ENCODE data around the gene FOXN4.

FOXN4 gene

DNA sequence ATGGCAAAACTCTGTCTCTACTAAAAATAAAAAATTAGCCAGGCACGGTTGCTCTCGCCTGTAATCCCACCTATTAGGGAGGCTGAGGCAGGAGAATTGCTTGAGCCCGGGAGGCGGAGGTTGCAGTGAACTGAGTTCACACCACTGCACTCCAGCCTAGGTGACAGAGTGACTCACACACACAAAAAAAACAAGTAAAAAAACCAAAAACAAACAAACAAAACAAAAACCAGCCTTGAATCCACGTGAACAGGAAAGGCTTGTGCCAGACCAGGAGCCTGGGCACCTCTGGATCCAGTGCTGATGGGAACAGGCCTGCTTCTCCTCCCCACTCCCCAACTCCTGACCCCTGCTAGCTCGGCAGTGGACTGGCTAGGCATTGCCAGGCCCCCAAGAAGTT, 3.5 kb downstream of the FOXN4 start:
- no peaks in the 10 kb centered on the region for H3K36me3 ChIP-seq (replicated peaks in 1 of 2; ENCODE audit: control insufficient read depth in 2 of 2, insufficient read depth in 2 of 2, low read length in 2 of 2)
- no peak overlapping the region for H2BK15ac ChIP-seq (ENCODE audit: low read length)
- no peak overlapping the region for H3K4ac ChIP-seq (ENCODE audit: low read length)
- no peak overlapping the region for H2BK5ac ChIP-seq (ENCODE audit: low read length)
- H2BK120ac ChIP-seq (ENCODE audit: low read depth, low read length): no peak overlapping the region
- no peaks in the 10 kb centered on the region for H3K9me3 ChIP-seq (replicated peaks in 1 of 2; ENCODE audit: control insufficient read depth in 2 of 2, insufficient read depth in 1 of 2, low read depth in 1 of 2, low read length in 2 of 2)
- no peak overlapping the region for H3K4me3 ChIP-seq (ENCODE audit: low read length in 2 of 2)
- whole genome bisulfite sequencing, 2 donors (ENCODE audit: extremely low coverage in 2 of 2, insufficient read length in 2 of 2, insufficient replicate concordance in 1 of 2): no CpG with 5 or more reads among the region's 6 CpGs
- no peak overlapping the region for H2AK5ac ChIP-seq (ENCODE audit: low read depth, low read length)
- H3K27me3 ChIP-seq (ENCODE audit: control insufficient read depth in 3 of 3, insufficient read depth in 3 of 3, low read depth in 1 of 3, low read length in 3 of 3): peaks cover 9 to 81% (median 35%) of the 10 kb centered on the region in 3 experiments
- DNase-seq (ENCODE audit: low spot score): no peak
- no peak overlapping the region for H3K27ac ChIP-seq (replicated peaks; ENCODE audit: low read length)
- H4K91ac ChIP-seq (ENCODE audit: low read depth, low read length, poor library complexity): no peak overlapping the region
- H3K14ac ChIP-seq (ENCODE audit: low read length): no peak overlapping the region
- no peak overlapping the region for H3K9ac ChIP-seq (ENCODE audit: low read depth, low read length, poor library complexity)
- peaks cover 0 to 9% of the 10 kb centered on the region in 2 donors for H3K4me1 ChIP-seq (ENCODE audit: control insufficient read depth in 2 of 2, insufficient read depth in 1 of 2, low read depth in 1 of 2, low read length in 2 of 2)
- H2AFZ ChIP-seq (ENCODE audit: low read length): no peak overlapping the region
- no peak overlapping the region for H2BK12ac ChIP-seq (ENCODE audit: low read length)
- no peak overlapping the region for H3K23ac ChIP-seq (ENCODE audit: low read depth, low read length, poor library complexity)
- H3K79me1 ChIP-seq (ENCODE audit: low read depth, low read length): no peaks in the 10 kb centered on the region
- no peak overlapping the region for H3K4me2 ChIP-seq (ENCODE audit: insufficient read depth, low read length, poor library complexity, severe bottlenecking)
- no peak overlapping the region for H4K8ac ChIP-seq (ENCODE audit: low read depth, low read length)
- no peak overlapping the region for H3K18ac ChIP-seq (ENCODE audit: low read length)

DNA sequence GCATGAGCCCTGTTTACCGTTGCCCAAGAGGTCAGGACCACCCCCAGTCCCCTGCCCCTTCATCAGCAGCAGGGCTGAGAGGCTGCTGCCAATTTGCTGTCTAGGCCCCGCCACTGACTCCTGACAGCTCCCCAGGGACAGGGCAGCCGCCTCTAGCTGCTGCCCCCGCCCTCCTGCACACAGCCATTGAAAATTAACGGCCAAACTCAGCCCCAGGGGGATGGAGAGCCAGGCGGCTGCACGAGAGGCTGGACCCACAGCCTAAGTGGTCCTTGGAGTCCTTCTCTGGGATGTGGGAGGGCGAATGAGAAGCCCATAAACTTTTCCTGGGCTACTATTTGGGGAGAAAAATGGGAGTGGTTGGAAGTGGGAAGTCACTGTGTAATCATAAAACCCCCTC, 4.6 kb downstream of the FOXN4 start:
- peaks cover 3 to 72% (median 26%) of the 10 kb centered on the region in 3 experiments for H3K27me3 ChIP-seq (ENCODE audit: control insufficient read depth in 3 of 3, insufficient read depth in 3 of 3, low read depth in 1 of 3, low read length in 3 of 3)
- no peak overlapping the region for H3K4ac ChIP-seq (ENCODE audit: low read length)
- no peak overlapping the region for H3K23ac ChIP-seq (ENCODE audit: low read depth, low read length, poor library complexity)
- peaks cover 0 to 4% of the 10 kb centered on the region in 2 donors for H3K4me1 ChIP-seq (ENCODE audit: control insufficient read depth in 2 of 2, insufficient read depth in 1 of 2, low read depth in 1 of 2, low read length in 2 of 2)
- H3K4me3 ChIP-seq (ENCODE audit: low read length in 2 of 2): no peak overlapping the region
- no peak overlapping the region for H2BK15ac ChIP-seq (ENCODE audit: low read length)
- H3K79me1 ChIP-seq (ENCODE audit: low read depth, low read length): no peaks in the 10 kb centered on the region
- H3K4me2 ChIP-seq (ENCODE audit: insufficient read depth, low read length, poor library complexity, severe bottlenecking): no peak overlapping the region
- H3K27ac ChIP-seq (replicated peaks; ENCODE audit: low read length): no peak overlapping the region
- no peak overlapping the region for H3K18ac ChIP-seq (ENCODE audit: low read length)
- no peak overlapping the region for H2AFZ ChIP-seq (ENCODE audit: low read length)
- H2BK5ac ChIP-seq (ENCODE audit: low read length): no peak overlapping the region
- no peak overlapping the region for H4K8ac ChIP-seq (ENCODE audit: low read depth, low read length)
- H4K91ac ChIP-seq (ENCODE audit: low read depth, low read length, poor library complexity): no peak overlapping the region
- peak overlapping the region; percentile 61 for H2AK5ac ChIP-seq (ENCODE audit: low read depth, low read length)
- DNase-seq (ENCODE audit: low spot score): no peak
- H2BK120ac ChIP-seq (ENCODE audit: low read depth, low read length): no peak overlapping the region
- no CpG with 5 or more reads among the region's 8 CpGs for WGBS, 2 donors (ENCODE audit: extremely low coverage in 2 of 2, insufficient read length in 2 of 2, insufficient replicate concordance in 1 of 2)
- H3K9me3 ChIP-seq (replicated peaks in 1 of 2; ENCODE audit: control insufficient read depth in 2 of 2, insufficient read depth in 1 of 2, low read depth in 1 of 2, low read length in 2 of 2): no peaks in the 10 kb centered on the region
- no peak overlapping the region for H3K14ac ChIP-seq (ENCODE audit: low read length)
- no peak overlapping the region for H2BK12ac ChIP-seq (ENCODE audit: low read length)
- H3K36me3 ChIP-seq (replicated peaks in 1 of 2; ENCODE audit: control insufficient read depth in 2 of 2, insufficient read depth in 2 of 2, low read length in 2 of 2): no peaks in the 10 kb centered on the region
- no peak overlapping the region for H3K9ac ChIP-seq (ENCODE audit: low read depth, low read length, poor library complexity)

DNA sequence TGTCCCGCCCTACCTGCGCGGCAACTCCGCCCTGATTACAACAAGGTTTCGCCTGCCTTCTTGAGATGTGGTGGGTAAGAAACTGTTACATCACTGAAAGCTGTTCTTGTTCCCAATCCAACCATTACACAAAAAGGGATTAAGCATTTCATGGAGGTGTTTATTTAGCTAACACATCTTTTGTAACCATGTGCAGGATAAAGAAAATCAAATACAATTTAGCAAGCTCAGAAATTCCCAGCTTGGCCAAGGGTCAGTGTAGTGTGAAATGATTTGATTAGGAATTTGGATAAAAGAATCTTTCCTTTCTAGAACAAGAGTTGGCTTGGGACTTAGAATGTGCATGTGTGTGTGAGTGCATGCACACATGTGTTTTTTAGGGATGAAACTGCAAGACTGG, 6.3 kb downstream of the FOXN4 start:
- Histone ChIP-seq H3K9me3 (replicated peaks in 1 of 2; ENCODE audit: control insufficient read depth in 2 of 2, insufficient read depth in 1 of 2, low read depth in 1 of 2, low read length in 2 of 2) (peaks cover 0 to 1% of the 10 kb centered on the region in 2 donors), H3K18ac (ENCODE audit: low read length) (no peak overlapping the region), H3K27ac (replicated peaks; ENCODE audit: low read length) (no peak overlapping the region), H3K79me1 (ENCODE audit: low read depth, low read length) (no peaks in the 10 kb centered on the region), H3K4me1 (ENCODE audit: control insufficient read depth in 2 of 2, insufficient read depth in 1 of 2, low read depth in 1 of 2, low read length in 2 of 2) (peaks cover 0 to 4% of the 10 kb centered on the region in 2 donors), H2AFZ (ENCODE audit: low read length) (no peak overlapping the region), H2BK15ac (ENCODE audit: low read length) (no peak overlapping the region), H3K14ac (ENCODE audit: low read length) (no peak overlapping the region), H2BK12ac (ENCODE audit: low read length) (no peak overlapping the region), H4K91ac (ENCODE audit: low read depth, low read length, poor library complexity) (no peak overlapping the region), H2BK5ac (ENCODE audit: low read length) (no peak overlapping the region), H3K4me3 (ENCODE audit: low read length in 2 of 2) (no peak overlapping the region), H3K4me2 (ENCODE audit: insufficient read depth, low read length, poor library complexity, severe bottlenecking) (no peak overlapping the region), H4K8ac (ENCODE audit: low read depth, low read length) (no peak overlapping the region), H3K9ac (ENCODE audit: low read depth, low read length, poor library complexity) (no peak overlapping the region), H3K36me3 (replicated peaks in 1 of 2; ENCODE audit: control insufficient read depth in 2 of 2, insufficient read depth in 2 of 2, low read length in 2 of 2) (no peaks in the 10 kb centered on the region), H2AK5ac (ENCODE audit: low read depth, low read length) (no peak overlapping the region), H3K4ac (ENCODE audit: low read length) (no peak overlapping the region), H3K23ac (ENCODE audit: low read depth, low read length, poor library complexity) (no peak overlapping the region), H2BK120ac (ENCODE audit: low read depth, low read length) (no peak overlapping the region), H3K27me3 (ENCODE audit: control insufficient read depth in 3 of 3, insufficient read depth in 3 of 3, low read depth in 1 of 3, low read length in 3 of 3) (peaks cover 1 to 57% (median 10%) of the 10 kb centered on the region in 3 experiments)
- DNase-seq (ENCODE audit: low spot score): no peak
- WGBS, 2 donors (ENCODE audit: extremely low coverage in 2 of 2, insufficient read length in 2 of 2, insufficient replicate concordance in 1 of 2): no CpG with 5 or more reads among the region's 5 CpGs

DNA sequence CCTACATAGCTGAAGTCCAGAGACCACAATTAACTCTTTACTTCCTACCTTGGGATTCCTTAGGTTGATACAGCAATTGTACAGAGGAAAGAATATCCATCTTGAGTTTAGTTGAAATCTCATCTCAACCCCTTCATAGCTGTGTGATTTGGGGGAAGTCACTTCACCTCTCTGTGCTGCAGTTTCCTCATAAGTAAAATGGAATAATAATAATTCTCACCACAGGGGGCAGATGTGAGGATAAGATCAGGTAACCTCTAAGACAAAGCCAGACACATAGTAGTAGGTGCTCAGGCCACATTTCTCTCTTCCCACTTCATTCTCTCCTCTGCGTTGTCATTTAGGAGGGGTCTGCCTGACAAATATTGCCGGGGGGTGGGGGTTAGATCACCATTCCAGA, 6.7 kb downstream of the FOXN4 start:
- Histone ChIP-seq H3K14ac (ENCODE audit: low read length) (no peak overlapping the region), H2BK15ac (ENCODE audit: low read length) (no peak overlapping the region), H3K27ac (replicated peaks; ENCODE audit: low read length) (no peak overlapping the region), H2BK120ac (ENCODE audit: low read depth, low read length) (no peak overlapping the region), H3K9ac (ENCODE audit: low read depth, low read length, poor library complexity) (no peak overlapping the region), H3K23ac (ENCODE audit: low read depth, low read length, poor library complexity) (no peak overlapping the region), H2BK5ac (ENCODE audit: low read length) (no peak overlapping the region), H3K18ac (ENCODE audit: low read length) (no peak overlapping the region), H4K8ac (ENCODE audit: low read depth, low read length) (no peak overlapping the region), H2AK5ac (ENCODE audit: low read depth, low read length) (no peak overlapping the region), H3K4me2 (ENCODE audit: insufficient read depth, low read length, poor library complexity, severe bottlenecking) (no peak overlapping the region), H4K91ac (ENCODE audit: low read depth, low read length, poor library complexity) (no peak overlapping the region), H2AFZ (ENCODE audit: low read length) (no peak overlapping the region), H2BK12ac (ENCODE audit: low read length) (no peak overlapping the region), H3K4me1 (ENCODE audit: control insufficient read depth in 2 of 2, insufficient read depth in 1 of 2, low read depth in 1 of 2, low read length in 2 of 2) (peaks cover 0 to 4% of the 10 kb centered on the region in 2 donors), H3K4ac (ENCODE audit: low read length) (no peak overlapping the region), H3K36me3 (replicated peaks in 1 of 2; ENCODE audit: control insufficient read depth in 2 of 2, insufficient read depth in 2 of 2, low read length in 2 of 2) (no peaks in the 10 kb centered on the region), H3K27me3 (ENCODE audit: control insufficient read depth in 3 of 3, insufficient read depth in 3 of 3, low read depth in 1 of 3, low read length in 3 of 3) (peaks cover 0 to 53% (median 6%) of the 10 kb centered on the region in 3 experiments), H3K4me3 (ENCODE audit: low read length in 2 of 2) (no peak overlapping the region), H3K9me3 (replicated peaks in 1 of 2; ENCODE audit: control insufficient read depth in 2 of 2, insufficient read depth in 1 of 2, low read depth in 1 of 2, low read length in 2 of 2) (peaks cover 0 to 1% of the 10 kb centered on the region in 2 donors), H3K79me1 (ENCODE audit: low read depth, low read length) (no peaks in the 10 kb centered on the region)
- WGBS, 2 donors (ENCODE audit: extremely low coverage in 2 of 2, insufficient read length in 2 of 2, insufficient replicate concordance in 1 of 2): no CpG with 5 or more reads among the region's 2 CpGs
- no peak for DNase-seq (ENCODE audit: low spot score)

All from neuronal stem cell (in vitro differentiated cells).